Endothelial cell of umbilical vein (primary cell): ENCODE data around the gene ATIC. TPM values are rescaled to one million over a fixed set of nuclear protein-coding genes. Genes with fewer than 3 reads are reported as not detected.

ENCODE experiments used
- BruUV-seq: library from RNA; stranded (reverse); fragments of 400-500 nt; replicated peaks from 2 replicates; lab custom pipeline; 2021; lab: Mats Ljungman, UMichigan
- CTCF ChIA-PET: fragments of 300-600, 350-600 bp; sonication (Branson Sonifier 250); formaldehyde crosslinking; loops from one replicate; lab custom pipeline; 2021; ENCODE audit warnings: antibody characterized with exemption, inconsistent platforms; lab: Charles Lee
- POLR2A ChIA-PET: fragments of 300-600, 350-600 bp; sonication (Branson Sonifier 250); formaldehyde crosslinking; loops from one replicate; lab custom pipeline; 2021; ENCODE audit warnings: antibody characterized with exemption, inconsistent platforms; lab: Charles Lee
- DNase-seq: peaks from one replicate; pipeline ENCODE4 v3.0.0-alpha.2; 2011; ENCODE audit warnings: low read depth, low spot score
- FAIRE-seq: peaks from 2 replicates; lab custom pipeline; 2011; peaks lifted over from hg19 to GRCh38; lab: Jason Lieb, UNC
- H2AFZ ChIP-seq: 2 replicates; pipeline ENCODE4 v1.6.0; 2012; ENCODE audit warnings: low read depth, low read length, control low read depth, inconsistent platforms
- H3K27ac ChIP-seq: 2 replicates; pipeline ENCODE4 v1.5.1; 2011; ENCODE audit warnings: low read depth, mild to moderate bottlenecking, control low read depth, low read length, moderate library complexity; ENCODE audit not compliant: insufficient read depth
- H3K27me3 ChIP-seq, 2 experiments: 2 replicates each; pipeline versions ENCODE4 v1.6.0 to v1.6.1; 2011; ENCODE audit warnings: low read length in 2 of 2, mixed read lengths in 1 of 2; ENCODE audit not compliant: control insufficient read depth in 2 of 2, insufficient read depth in 2 of 2
- H3K36me3 ChIP-seq, 2 experiments: 2 replicates in 1 of 2; 3 replicates in 1 of 2; pipeline ENCODE4 v1.5.1; 2011; ENCODE audit warnings: low read length in 2 of 2, mild to moderate bottlenecking in 1 of 2, moderate library complexity in 1 of 2; ENCODE audit not compliant: control insufficient read depth in 2 of 2, insufficient read depth in 2 of 2; ENCODE audit errors: extremely low read depth in 1 of 2
- H3K4me1 ChIP-seq: 3 replicates; pipeline ENCODE4 v1.5.1; 2011; ENCODE audit warnings: mild to moderate bottlenecking, low read length; ENCODE audit not compliant: control insufficient read depth, insufficient read depth; ENCODE audit errors: extremely low read depth
- H3K4me2 ChIP-seq: 2 replicates; pipeline ENCODE4 v1.6.1; 2011; ENCODE audit warnings: low read length, control low read depth, mixed read lengths; ENCODE audit not compliant: insufficient read depth
- H3K4me3 ChIP-seq, 3 experiments: fragments of 200-600 bp in 1 of 3; sonication (generic), shearing (Covaris generic) in 1 of 3; replicated peaks in 1 of 3; 2 replicates each; pipeline ENCODE4 v1.5.1; 2011 to 2016; ENCODE audit warnings: control low read depth in 3 of 3, low read length in 3 of 3, mild to moderate bottlenecking in 2 of 3, inconsistent platforms in 1 of 3, low read depth in 1 of 3, moderate library complexity in 1 of 3; ENCODE audit not compliant: insufficient read depth in 1 of 3
- H3K79me2 ChIP-seq: 2 replicates; pipeline ENCODE4 v1.6.0; 2012; ENCODE audit warnings: low read length, inconsistent platforms; ENCODE audit not compliant: control insufficient read depth, insufficient read depth
- H3K9ac ChIP-seq: replicated peaks from 2 replicates; pipeline ENCODE3; 2011; ENCODE audit warnings: low read length, control low read depth; ENCODE audit not compliant: insufficient read depth; ENCODE audit errors: extremely low read depth
- H3K9me1 ChIP-seq: replicated peaks from 3 replicates; pipeline ENCODE4 v1.6.0; 2011; ENCODE audit warnings: mild to moderate bottlenecking, low read length; ENCODE audit not compliant: control insufficient read depth, insufficient read depth; ENCODE audit errors: extremely low read depth
- H3K9me3 ChIP-seq: replicated peaks from 2 replicates; pipeline ENCODE4 v1.5.1; 2012; ENCODE audit warnings: low read length, inconsistent platforms; ENCODE audit not compliant: control insufficient read depth, insufficient read depth
- H4K20me1 ChIP-seq: replicated peaks from 2 replicates; pipeline ENCODE3; 2011; ENCODE audit warnings: mild to moderate bottlenecking, low read length; ENCODE audit not compliant: control insufficient read depth, insufficient read depth; ENCODE audit errors: extremely low read depth
- EZH2 ChIP-seq: IDR thresholded peaks from 2 replicates; pipeline ENCODE4 v1.6.1; 2012; ENCODE audit warnings: borderline replicate concordance, low read depth, mild to moderate bottlenecking, moderate library complexity, low read length, inconsistent platforms; ENCODE audit not compliant: severe bottlenecking
- FOS ChIP-seq: IDR thresholded peaks from 2 replicates; pipeline ENCODE4 v1.6.1; 2011; ENCODE audit warnings: mild to moderate bottlenecking, low read length, moderate library complexity, borderline replicate concordance; ENCODE audit not compliant: insufficient read depth
- GATA2 ChIP-seq: IDR thresholded peaks from 2 replicates; pipeline ENCODE4 v1.7.0; 2011; ENCODE audit warnings: low read depth, mild to moderate bottlenecking, moderate library complexity, mixed read lengths, low read length; ENCODE audit not compliant: insufficient read length, insufficient read depth
- JUN ChIP-seq: IDR thresholded peaks from 2 replicates; pipeline ENCODE4 v1.6.1; 2011; ENCODE audit warnings: borderline replicate concordance, low read depth; ENCODE audit not compliant: insufficient read length, insufficient read depth
- MYC ChIP-seq: IDR thresholded peaks from one replicate; pipeline ENCODE4 v1.6.1; 2011; ENCODE audit warnings: mild to moderate bottlenecking, low read depth, low read length
- POLR2A ChIP-seq: IDR thresholded peaks from 2 replicates; pipeline ENCODE4 v1.6.1; 2012; ENCODE audit warnings: low read depth, mild to moderate bottlenecking, control low read depth, low read length
- POLR2AphosphoS5 ChIP-seq: IDR thresholded peaks from 2 replicates; pipeline ENCODE4 v1.6.1; 2012; ENCODE audit warnings: low read depth, mild to moderate bottlenecking, control low read depth, low read length, moderate library complexity; ENCODE audit not compliant: insufficient read depth
- dilution Hi-C: fragments of 300-500 bp; cut with MboI; formaldehyde crosslinking; loops from one replicate; pipeline ENCODE4 v1.15.0; 2019; ENCODE audit warnings: low sequenced_read_pairs; ENCODE audit not compliant: extremely low pct_ligation_motif_present
- intact Hi-C: fragments of 100-400 bp; cut with micrococcal nuclease; formaldehyde crosslinking; loops from one replicate; pipeline ENCODE4 v1.10.0; 2022
- polyA plus RNA-seq, 4 experiments: library from polyadenylated mRNA; depleted of rRNA in 3 of 4; stranded (reverse) in 3 of 4; unstranded in 1 of 4; fragments of >200 nt; gene quantifications; 2 replicates each; pipeline versions ENCODE4 v1.2.1 to v1.2.3, GENCODE V29; 2011 to 2012; ENCODE audit warnings: missing spikeins in 1 of 4
- total RNA-seq: library from RNA; stranded (reverse); gene quantifications from 2 replicates; pipeline ENCODE4 v1.2.3, GENCODE V29; 2021
- TF ChIP-seq, protein P1 (sequence below), 2 donors: IDR thresholded peaks; 1 replicate in 1 of 2; 2 replicates in 1 of 2; pipeline ENCODE4 v1.5.1; 2011; ENCODE audit warnings: low read length in 2 of 2, mild to moderate bottlenecking in 2 of 2, moderate library complexity in 2 of 2, control low read depth in 1 of 2, inconsistent platforms in 1 of 2, low read depth in 1 of 2; ENCODE audit not compliant: insufficient read depth in 1 of 2; ENCODE audit errors: extremely low read depth in 1 of 2
- TF ChIP-seq, protein P2 (sequence below): IDR thresholded peaks from 2 replicates; pipeline ENCODE4 v1.6.1; 2011; ENCODE audit not compliant: insufficient read depth, insufficient read length

Gene ATIC
- total and polyA plus RNA-seq, 2 donors (not counting 3 experiments of a cell fraction or from before 2014, with no cell fraction given) = 29.5 to 80.2 TPM

DNA sequence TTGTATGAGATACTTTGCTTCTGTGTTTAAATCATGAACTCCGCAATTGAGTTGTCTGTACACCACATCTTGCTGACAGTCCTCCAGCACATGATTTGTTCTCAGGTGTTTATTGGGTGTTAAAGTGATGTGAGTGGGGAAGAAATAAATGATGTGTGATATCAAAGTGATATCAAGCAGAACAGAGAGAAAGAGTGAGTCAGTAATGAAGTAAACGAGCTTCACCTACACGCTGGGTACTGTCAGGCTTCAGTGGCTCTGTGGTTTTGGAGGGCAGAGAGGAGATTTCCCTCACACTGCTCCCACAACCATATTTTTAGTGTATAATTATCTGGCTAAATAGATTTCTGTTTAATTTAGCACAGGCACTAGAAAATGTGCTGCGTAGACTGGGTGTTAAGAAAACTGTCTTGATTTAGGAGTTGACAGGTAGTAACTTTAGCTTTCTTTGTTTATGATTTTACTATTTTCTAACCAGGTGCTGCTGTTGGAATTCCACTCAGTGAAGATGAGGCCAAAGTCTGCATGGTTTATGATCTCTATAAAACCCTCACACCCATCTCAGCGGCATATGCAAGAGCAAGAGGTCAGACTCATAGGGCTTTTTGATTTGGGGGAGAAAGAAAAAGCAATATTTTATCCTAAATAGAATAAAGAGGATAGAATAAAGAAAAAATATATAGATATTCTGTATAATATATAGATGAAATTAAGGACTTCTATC lies 21.2 kb downstream of the ATIC start:
- H2AFZ ChIP-seq = no peak overlapping the region
- no peak overlapping the region for H3K4me3 ChIP-seq
- intact Hi-C loops = no loop called here
- FAIRE-seq (no peak), DNase-seq (no peak)
- TF ChIP-seq FOS (no peak), JUN (no peak), EZH2 (no peak), POLR2A (no peak), GATA2 (no peak), POLR2AphosphoS5 (no peak), MYC (no peak)
- TF ChIP-seq, protein P1, sequence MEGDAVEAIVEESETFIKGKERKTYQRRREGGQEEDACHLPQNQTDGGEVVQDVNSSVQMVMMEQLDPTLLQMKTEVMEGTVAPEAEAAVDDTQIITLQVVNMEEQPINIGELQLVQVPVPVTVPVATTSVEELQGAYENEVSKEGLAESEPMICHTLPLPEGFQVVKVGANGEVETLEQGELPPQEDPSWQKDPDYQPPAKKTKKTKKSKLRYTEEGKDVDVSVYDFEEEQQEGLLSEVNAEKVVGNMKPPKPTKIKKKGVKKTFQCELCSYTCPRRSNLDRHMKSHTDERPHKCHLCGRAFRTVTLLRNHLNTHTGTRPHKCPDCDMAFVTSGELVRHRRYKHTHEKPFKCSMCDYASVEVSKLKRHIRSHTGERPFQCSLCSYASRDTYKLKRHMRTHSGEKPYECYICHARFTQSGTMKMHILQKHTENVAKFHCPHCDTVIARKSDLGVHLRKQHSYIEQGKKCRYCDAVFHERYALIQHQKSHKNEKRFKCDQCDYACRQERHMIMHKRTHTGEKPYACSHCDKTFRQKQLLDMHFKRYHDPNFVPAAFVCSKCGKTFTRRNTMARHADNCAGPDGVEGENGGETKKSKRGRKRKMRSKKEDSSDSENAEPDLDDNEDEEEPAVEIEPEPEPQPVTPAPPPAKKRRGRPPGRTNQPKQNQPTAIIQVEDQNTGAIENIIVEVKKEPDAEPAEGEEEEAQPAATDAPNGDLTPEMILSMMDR (IDR thresholded peaks at IDR 0.05; ENCODE audit: extremely low read depth in 1 of 2, insufficient read depth in 1 of 2, low read depth in 1 of 2, low read length in 2 of 2) = no peak
- TF ChIP-seq, protein P2, sequence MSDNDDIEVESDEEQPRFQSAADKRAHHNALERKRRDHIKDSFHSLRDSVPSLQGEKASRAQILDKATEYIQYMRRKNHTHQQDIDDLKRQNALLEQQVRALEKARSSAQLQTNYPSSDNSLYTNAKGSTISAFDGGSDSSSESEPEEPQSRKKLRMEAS = no peak
- POLR2A ChIA-PET = no interaction called here
- H3K9me1 ChIP-seq = no peaks in the 10 kb centered on the region
- no peak overlapping the region for H3K9ac ChIP-seq
- H4K20me1 ChIP-seq = no peaks in the 10 kb centered on the region
- peaks cover 0 to 13% of the 10 kb centered on the region in 2 experiments for H3K36me3 ChIP-seq
- dilution Hi-C loops = no loop called here
- CTCF ChIA-PET = no interaction called here
- H3K4me1 ChIP-seq = no peaks in the 10 kb centered on the region
- no TSS peak for BruUV-seq
- H3K27ac ChIP-seq = no peak overlapping the region
- H3K27me3 ChIP-seq = no peaks in the 10 kb centered on the region
- no peaks in the 10 kb centered on the region for H3K79me2 ChIP-seq
- H3K4me2 ChIP-seq = no peak overlapping the region
- no peaks in the 10 kb centered on the region for H3K9me3 ChIP-seq
